Renal cortical epithelial cell (primary cell): ENCODE data around the gene SLC38A7. TPM values are rescaled to one million over a fixed set of nuclear protein-coding genes. Genes with fewer than 3 reads are reported as not detected.
A peak's percentile ranks its signal among the peaks of the same experiment; 100 is the strongest.
"Not testable (repeated sequence)": the region's sequence is repeated elsewhere in the genome, so short reads cannot be mapped to it uniquely, and the experiment has no call there.

Experiments used
- DNase-seq: peaks from one replicate; pipeline ENCODE4 v3.0.0-alpha.2; 2011; ENCODE audit warnings: low read depth
- total RNA-seq: library from RNA; depleted of rRNA; stranded (reverse); fragments of >200 nt; gene quantifications from 2 replicates; pipeline ENCODE4 v1.2.3, GENCODE V29; 2014

Gene SLC38A7
- 17.7 and 35.7 TPM in 2 replicates for total RNA-seq

GRCh38 chr16:58684354-58685083 is at the start of gene SLC38A7:
TSS of gene SLC38A7 (minus strand) at chr16:58684770. CDS start at chr16:58680126, 4,644 bp downstream.
- peak; percentile 66 for DNase-seq

- DNase-seq = peak; percentile 58
These were observed 49.3 kb upstream of the SLC38A7 start, which contains the start of gene GOT2 for GRCh38 chr16:58733671-58734458. TSS of gene GOT2 (minus strand) at chr16:58734316. CDS start at chr16:58734228, 88 bp downstream.

- DNase-seq = peak; percentile 15
These were observed 48.7 kb upstream of the SLC38A7 start for GRCh38 chr16:58733248-58733670.

- peak; percentile 73 for DNase-seq
These were observed 48.1 kb upstream of the SLC38A7 start for GRCh38 chr16:58732545-58733247.

- no peak for DNase-seq
These were observed 46.3 kb upstream of the SLC38A7 start for GRCh38 chr16:58730724-58731370.

GRCh38 chr16:58727796-58728568 is 43.4 kb upstream of the SLC38A7 start:
- DNase-seq = peak; percentile 50

GRCh38 chr16:58727028-58727781 is 42.6 kb upstream of the SLC38A7 start:
- peak; percentile 40 for DNase-seq

- no peak for DNase-seq
These were observed 38.5 kb upstream of the SLC38A7 start for GRCh38 chr16:58723109-58723508.

GRCh38 chr16:58717994-58718393 is 33.4 kb upstream of the SLC38A7 start:
- DNase-seq = no peak

GRCh38 chr16:58716468-58716867 is 31.9 kb upstream of the SLC38A7 start:
- no peak for DNase-seq

GRCh38 chr16:58713742-58714141 is 29.2 kb upstream of the SLC38A7 start:
- DNase-seq = no peak

GRCh38 chr16:58709333-58709732 is 24.8 kb upstream of the SLC38A7 start:
- peak; percentile 91 for DNase-seq

- DNase-seq = no peak
These were observed 14.6 kb upstream of the SLC38A7 start for GRCh38 chr16:58699151-58699550.

GRCh38 chr16:58695368-58695767 is 10.8 kb upstream of the SLC38A7 start:
- DNase-seq = no peak

GRCh38 chr16:58692450-58692849 is 7.9 kb upstream of the SLC38A7 start:
- DNase-seq = no peak

- not testable (repeated sequence) for DNase-seq
These were observed 2.6 kb upstream of the SLC38A7 start for GRCh38 chr16:58686985-58687706.

GRCh38 chr16:58685084-58685449 is 497 bp upstream of the SLC38A7 start:
- no peak for DNase-seq

- DNase-seq = peak; percentile 16
These were observed 593 bp downstream of the SLC38A7 start for GRCh38 chr16:58684001-58684353.

GRCh38 chr16:58679763-58680162 is 4.8 kb downstream of the SLC38A7 start:
- no peak for DNase-seq

- peak; percentile 43 for DNase-seq
These were observed 5.9 kb downstream of the SLC38A7 start for GRCh38 chr16:58678716-58679115.
